GOT3 (cell line): Measurements from ENCODE around the gene NMNAT2.

ENCODE experiments used
- DNase-seq: peaks from one replicate; lab custom pipeline; 2025; ENCODE audit warnings: mixed read lengths; lab: John Stamatoyannopoulos, UW

The NMNAT2 gene

GRCh38 chr1:183315991-183316758, 102.0 kb downstream of the NMNAT2 start:
- no peak for DNase-seq

DNA sequence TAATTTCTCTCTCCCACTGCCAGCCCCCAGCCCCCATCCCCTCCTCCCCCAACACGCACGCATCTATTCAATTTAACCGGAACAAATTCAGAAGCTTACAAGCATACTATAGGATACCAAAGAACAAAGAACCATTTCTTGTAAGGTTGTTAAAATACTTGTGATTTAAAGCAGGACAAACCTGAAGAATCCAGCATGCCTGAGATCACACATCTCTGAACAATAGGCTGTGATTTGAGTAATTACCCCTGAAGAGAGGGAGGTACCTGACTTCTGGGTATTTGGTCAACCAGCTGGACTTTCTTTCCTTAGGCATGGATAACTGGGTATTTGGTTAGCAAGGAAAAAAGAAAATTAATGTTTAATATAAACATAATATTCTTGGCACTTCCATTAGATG, 105.1 kb downstream of the NMNAT2 start:
- DNase-seq = no peak

GRCh38 chr1:183310753-183311479, 107.3 kb downstream of the NMNAT2 start:
- DNase-seq = no peak

- DNase-seq = no peak
Observed at GRCh38 chr1:183308719-183309118, 109.5 kb downstream of the NMNAT2 start.

- no peak for DNase-seq
Observed at GRCh38 chr1:183306317-183307042, 111.7 kb downstream of the NMNAT2 start.

DNA sequence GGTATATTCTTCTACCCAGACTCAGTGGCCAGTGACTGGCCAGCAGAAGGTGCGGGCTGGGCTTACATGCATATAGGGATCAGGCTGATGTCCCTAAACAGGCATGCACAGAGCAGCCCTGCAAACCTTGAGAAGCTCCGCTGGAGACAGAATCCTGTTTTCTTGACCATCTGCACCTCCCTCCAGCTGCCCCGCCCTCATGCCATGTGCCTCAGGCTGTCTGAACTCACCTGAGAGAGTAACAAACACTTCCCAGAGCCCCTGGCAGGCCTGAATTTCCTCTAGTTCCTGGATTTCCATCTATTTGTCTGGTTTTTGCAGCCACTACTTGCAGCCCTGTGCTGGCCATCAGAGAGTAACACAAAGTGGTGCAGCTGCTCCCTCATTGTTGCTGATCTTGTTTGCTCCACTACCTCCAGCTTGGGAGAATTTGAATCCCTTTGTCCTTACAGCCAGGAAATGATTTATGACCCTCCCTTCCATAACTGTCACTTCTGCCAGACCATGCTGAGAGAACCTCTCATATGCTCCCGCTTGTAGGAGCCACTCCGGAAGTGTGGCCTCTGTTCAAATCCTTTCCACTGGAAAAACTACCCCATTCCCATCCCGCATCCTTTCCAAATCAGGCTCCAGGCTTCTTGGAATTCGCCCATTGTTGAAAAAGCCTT, 113.6 kb downstream of the NMNAT2 start:
- no peak for DNase-seq

GRCh38 chr1:183303901-183304300, 114.3 kb downstream of the NMNAT2 start:
- no peak for DNase-seq

GRCh38 chr1:183303323-183303645, 114.9 kb downstream of the NMNAT2 start:
- no peak for DNase-seq

DNA sequence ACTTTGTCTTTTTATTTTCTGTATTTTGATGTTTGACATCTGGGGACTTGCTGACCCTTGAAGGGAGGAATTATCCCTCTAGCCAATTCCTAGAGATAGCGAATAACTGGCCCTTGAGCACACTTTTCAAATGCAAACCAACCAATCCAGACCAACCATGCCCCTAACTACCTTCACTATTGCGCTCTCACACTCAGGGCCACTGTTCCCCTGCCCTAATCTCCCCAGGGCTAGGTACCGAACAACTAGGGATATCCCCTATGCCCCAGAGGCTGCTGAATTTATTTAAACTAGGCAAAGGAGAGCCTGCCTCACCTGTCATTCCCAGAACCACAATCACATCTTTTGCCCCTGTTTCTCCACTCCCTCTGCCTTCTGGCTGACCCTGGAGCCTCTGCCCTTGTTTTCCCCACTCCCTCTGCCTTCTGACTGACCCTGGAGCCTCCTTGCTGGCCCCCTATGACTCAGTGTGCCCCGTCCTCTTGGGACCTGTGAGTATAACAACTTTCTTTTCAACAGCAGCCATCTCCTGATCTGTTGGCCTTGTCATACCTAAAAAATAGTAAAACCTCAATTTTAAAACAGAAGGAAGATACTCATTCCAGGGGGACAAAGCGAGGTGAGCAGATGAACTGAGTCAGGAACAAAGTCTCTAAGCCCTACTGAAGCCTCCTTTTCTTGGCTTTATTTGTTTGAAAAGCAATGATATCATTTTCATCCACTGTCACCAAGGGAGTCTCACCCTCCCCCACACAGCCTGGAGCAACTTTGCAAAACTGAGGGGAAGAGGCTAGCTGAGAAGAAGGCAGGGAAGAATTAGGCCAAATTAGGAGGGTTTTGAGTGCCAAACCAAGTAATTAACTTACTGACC, 115.5 kb downstream of the NMNAT2 start:
- DNase-seq = no peak

DNA sequence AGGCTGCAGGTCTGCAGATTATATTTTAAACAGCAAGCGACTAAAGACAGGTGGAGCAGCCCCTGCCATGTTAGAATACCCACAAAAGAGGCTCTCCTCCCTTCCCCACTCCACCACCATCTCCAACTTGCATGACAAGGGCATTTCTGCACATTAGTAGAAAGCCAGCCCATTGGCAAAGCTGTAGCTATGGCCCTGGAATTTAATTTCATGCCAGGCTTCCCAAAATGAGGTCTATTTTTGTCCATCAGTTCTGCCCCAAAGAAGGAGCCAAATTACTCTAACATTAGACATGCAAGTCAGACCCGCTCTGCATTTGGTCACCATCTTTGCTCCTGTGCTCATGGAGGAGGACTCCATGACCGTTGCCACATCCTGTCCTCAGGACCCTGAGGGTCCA, 116.9 kb downstream of the NMNAT2 start:
- DNase-seq = no peak

GRCh38 chr1:183300828-183301227, 117.4 kb downstream of the NMNAT2 start:
- no peak for DNase-seq

DNA sequence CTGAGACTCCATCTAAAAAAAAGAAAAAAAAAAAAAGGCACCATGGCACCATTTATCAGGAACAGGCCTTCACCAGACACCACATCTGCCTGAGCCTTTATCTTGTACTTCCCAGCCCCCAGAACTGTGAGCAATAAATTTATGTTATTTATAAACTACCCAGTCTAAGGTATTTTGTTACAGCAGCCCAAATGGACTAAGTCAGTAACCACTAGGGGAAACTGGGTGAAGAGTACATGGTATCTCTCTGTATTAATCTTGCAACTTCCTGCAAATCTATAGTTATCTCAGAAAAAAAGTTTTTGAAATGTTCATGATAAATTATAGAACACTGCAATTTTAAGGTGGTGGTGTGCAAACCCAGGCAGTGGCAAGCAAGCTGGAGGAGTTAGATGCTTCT, 117.8 kb downstream of the NMNAT2 start:
- no peak for DNase-seq

DNA sequence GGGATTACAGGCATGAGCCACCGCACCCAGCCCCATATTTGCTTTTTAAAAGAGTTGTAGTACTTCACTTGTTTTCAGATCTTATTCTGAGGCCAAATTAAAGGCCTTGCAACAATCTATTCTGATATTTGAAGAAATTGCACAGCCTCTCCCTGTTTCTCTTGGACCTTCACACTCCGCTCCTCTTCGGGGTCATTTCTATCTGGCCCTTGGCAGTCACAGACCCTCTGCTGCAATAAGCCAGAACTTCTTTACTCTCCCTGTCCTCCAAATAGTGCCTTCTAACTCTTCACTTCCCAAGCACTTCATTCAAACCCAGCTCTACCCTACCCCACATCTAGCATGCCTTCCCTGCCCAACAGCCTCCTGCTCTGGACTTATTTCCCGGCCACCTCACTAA, 121.4 kb downstream of the NMNAT2 start:
- no peak for DNase-seq

DNA sequence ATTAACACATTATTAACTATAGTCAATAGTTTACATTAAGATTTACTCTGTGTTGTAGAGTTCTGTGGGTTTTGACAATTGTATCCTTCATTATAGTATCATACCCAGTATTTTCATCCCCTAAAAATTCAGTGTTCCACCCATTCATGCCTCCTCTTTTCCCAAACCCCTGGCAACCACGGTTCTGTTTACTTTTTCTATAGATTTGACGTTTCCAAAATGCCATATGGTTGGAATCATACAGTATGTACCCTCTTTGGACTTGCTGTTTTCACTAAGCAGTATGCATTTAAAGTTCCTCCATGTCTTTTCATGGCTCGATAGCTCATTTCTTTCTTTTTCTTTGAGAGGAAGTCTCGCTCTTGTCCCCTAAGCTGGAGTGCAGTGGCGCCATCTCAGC, 122.7 kb downstream of the NMNAT2 start:
- no peak for DNase-seq

DNA sequence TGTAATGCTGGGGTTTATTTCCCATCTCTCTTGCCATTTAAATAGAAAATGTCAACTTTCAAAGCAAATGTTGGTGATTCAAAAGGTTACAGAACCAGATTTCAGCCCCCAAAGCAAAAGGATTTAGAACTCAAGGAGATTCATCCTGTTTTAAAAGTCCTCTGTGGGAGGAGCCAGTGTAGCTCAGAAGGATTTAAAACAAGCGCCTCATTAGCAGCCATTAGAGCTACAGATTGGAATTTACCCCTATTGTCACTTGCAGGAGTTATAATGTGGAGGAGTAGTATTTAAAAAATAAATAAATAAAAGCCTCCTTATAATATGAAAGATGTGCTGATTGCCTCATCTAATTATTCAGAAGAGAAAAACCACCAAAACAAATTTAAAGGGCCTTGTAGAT, 124.3 kb downstream of the NMNAT2 start:
- no peak for DNase-seq

GRCh38 chr1:183293241-183293640, 124.9 kb downstream of the NMNAT2 start:
- DNase-seq = no peak

- DNase-seq = no peak
Observed at GRCh38 chr1:183291802-183292514, 126.2 kb downstream of the NMNAT2 start.

- no peak for DNase-seq
Observed at GRCh38 chr1:183291216-183291762, 126.9 kb downstream of the NMNAT2 start.

DNA sequence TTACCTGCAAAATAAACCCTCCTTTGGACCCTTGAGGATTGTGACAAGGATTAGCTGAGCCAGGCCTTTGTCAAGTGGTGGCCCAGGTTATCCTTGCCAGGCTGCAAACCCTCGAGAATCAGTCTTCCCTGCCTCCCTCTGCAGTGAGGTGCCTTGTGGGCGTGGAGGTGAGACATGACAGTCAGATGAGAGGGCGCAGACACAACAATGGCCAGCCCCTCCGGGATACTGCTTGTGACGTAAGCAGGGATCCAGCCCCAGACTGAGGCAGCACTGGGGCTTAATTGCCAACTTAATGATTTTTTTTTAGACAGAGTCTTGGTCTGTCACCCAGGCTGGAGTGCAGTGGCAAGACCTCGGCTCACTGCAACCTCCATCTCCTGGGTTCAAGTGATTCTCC, 127.6 kb downstream of the NMNAT2 start:
- DNase-seq = no peak

DNA sequence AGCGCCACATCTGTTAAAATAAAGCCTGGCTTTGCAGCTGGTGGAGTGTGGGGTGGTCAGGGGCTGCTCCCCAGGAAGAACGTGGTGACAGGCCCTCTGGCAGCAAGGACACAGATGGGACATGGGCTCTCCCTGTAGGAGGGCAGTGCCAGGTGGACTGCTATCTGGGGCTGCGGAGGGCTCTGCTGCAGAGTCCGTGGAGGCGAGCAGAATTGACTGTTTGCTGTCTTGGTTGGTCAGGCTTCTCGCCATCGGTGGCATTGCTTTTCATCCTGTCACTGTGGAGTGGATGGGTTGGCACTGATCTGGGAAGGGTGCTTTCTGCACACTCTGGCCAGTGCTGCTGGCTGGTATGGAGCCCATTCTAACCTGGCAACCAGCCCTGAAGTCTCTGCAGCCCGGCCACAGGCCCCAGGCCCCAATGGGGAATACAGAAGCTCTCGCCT, 129.1 kb downstream of the NMNAT2 start:
- no peak for DNase-seq
